ENCODE data around the gene LRRC47.

LRRC47 gene

GRCh38 chr1:3762151-3762872 lies 34.0 kb downstream of the LRRC47 start:
- Histone ChIP-seq H3K27me3 (ENCODE audit: low read depth, low read length) (peaks cover 17% of the 10 kb centered on the region), H2AFZ (ENCODE audit: low read depth, low read length) (no peak overlapping the region), H3K9ac (ENCODE audit: low read length) (no peak overlapping the region), H3K36me3 (replicated peaks; ENCODE audit: low read depth, low read length) (no peaks in the 10 kb centered on the region), H3K27ac (ENCODE audit: low read length) (no peak overlapping the region), H4K20me1 (ENCODE audit: insufficient read depth, low read length) (no peaks in the 10 kb centered on the region), H3K4me1 (ENCODE audit: low read length) (no peaks in the 10 kb centered on the region), H3K9me3 (ENCODE audit: insufficient read depth, low read length) (no peaks in the 10 kb centered on the region), H3K4me3 (ENCODE audit: low read length) (no peak overlapping the region), H3K4me2 (ENCODE audit: low read length) (no peak overlapping the region), H3K79me2 (ENCODE audit: low read length) (no peaks in the 10 kb centered on the region)
- TF ChIP-seq EZH2phosphoT487 (IDR thresholded peaks at IDR 0.05; ENCODE audit: low read depth), result no peak
- TF ChIP-seq, protein P1, sequence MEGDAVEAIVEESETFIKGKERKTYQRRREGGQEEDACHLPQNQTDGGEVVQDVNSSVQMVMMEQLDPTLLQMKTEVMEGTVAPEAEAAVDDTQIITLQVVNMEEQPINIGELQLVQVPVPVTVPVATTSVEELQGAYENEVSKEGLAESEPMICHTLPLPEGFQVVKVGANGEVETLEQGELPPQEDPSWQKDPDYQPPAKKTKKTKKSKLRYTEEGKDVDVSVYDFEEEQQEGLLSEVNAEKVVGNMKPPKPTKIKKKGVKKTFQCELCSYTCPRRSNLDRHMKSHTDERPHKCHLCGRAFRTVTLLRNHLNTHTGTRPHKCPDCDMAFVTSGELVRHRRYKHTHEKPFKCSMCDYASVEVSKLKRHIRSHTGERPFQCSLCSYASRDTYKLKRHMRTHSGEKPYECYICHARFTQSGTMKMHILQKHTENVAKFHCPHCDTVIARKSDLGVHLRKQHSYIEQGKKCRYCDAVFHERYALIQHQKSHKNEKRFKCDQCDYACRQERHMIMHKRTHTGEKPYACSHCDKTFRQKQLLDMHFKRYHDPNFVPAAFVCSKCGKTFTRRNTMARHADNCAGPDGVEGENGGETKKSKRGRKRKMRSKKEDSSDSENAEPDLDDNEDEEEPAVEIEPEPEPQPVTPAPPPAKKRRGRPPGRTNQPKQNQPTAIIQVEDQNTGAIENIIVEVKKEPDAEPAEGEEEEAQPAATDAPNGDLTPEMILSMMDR (IDR thresholded peaks at IDR 0.05; ENCODE audit: low read depth, low read length), result no peak

GRCh38 chr1:3761296-3762010 lies 34.8 kb downstream of the LRRC47 start:
- Histone ChIP-seq H3K4me1 (ENCODE audit: low read length) (no peaks in the 10 kb centered on the region), H3K9me3 (ENCODE audit: insufficient read depth, low read length) (no peaks in the 10 kb centered on the region), H3K4me3 (ENCODE audit: low read length) (no peak overlapping the region), H4K20me1 (ENCODE audit: insufficient read depth, low read length) (no peaks in the 10 kb centered on the region), H3K9ac (ENCODE audit: low read length) (no peak overlapping the region), H3K27me3 (ENCODE audit: low read depth, low read length) (peaks cover 17% of the 10 kb centered on the region), H3K4me2 (ENCODE audit: low read length) (no peak overlapping the region), H3K27ac (ENCODE audit: low read length) (no peak overlapping the region), H3K36me3 (replicated peaks; ENCODE audit: low read depth, low read length) (no peaks in the 10 kb centered on the region), H3K79me2 (ENCODE audit: low read length) (no peaks in the 10 kb centered on the region), H2AFZ (ENCODE audit: low read depth, low read length) (no peak overlapping the region)
- TF ChIP-seq, protein P1 (IDR thresholded peaks at IDR 0.05; ENCODE audit: low read depth, low read length), result no peak
- no peak for TF ChIP-seq EZH2phosphoT487 (IDR thresholded peaks at IDR 0.05; ENCODE audit: low read depth)

- no peaks in the 10 kb centered on the region for H3K4me1 ChIP-seq (ENCODE audit: low read length)
- no peaks in the 10 kb centered on the region for H4K20me1 ChIP-seq (ENCODE audit: insufficient read depth, low read length)
- no peak overlapping the region for H3K27ac ChIP-seq (ENCODE audit: low read length)
- no peaks in the 10 kb centered on the region for H3K9me3 ChIP-seq (ENCODE audit: insufficient read depth, low read length)
- no peak overlapping the region for H3K4me2 ChIP-seq (ENCODE audit: low read length)
- no peak overlapping the region for H3K4me3 ChIP-seq (ENCODE audit: low read length)
- H2AFZ ChIP-seq (ENCODE audit: low read depth, low read length), result no peak overlapping the region
- H3K27me3 ChIP-seq (ENCODE audit: low read depth, low read length), result peaks cover 13% of the 10 kb centered on the region
- H3K9ac ChIP-seq (ENCODE audit: low read length), result no peak overlapping the region
- no peaks in the 10 kb centered on the region for H3K36me3 ChIP-seq (replicated peaks; ENCODE audit: low read depth, low read length)
- TF ChIP-seq, protein P1 (IDR thresholded peaks at IDR 0.05; ENCODE audit: low read depth, low read length), result no peak
- TF ChIP-seq EZH2phosphoT487 (IDR thresholded peaks at IDR 0.05; ENCODE audit: low read depth), result no peak
- H3K79me2 ChIP-seq (ENCODE audit: low read length), result no peaks in the 10 kb centered on the region
These were observed 36.5 kb downstream of the LRRC47 start for GRCh38 chr1:3759796-3760195.

DNA sequence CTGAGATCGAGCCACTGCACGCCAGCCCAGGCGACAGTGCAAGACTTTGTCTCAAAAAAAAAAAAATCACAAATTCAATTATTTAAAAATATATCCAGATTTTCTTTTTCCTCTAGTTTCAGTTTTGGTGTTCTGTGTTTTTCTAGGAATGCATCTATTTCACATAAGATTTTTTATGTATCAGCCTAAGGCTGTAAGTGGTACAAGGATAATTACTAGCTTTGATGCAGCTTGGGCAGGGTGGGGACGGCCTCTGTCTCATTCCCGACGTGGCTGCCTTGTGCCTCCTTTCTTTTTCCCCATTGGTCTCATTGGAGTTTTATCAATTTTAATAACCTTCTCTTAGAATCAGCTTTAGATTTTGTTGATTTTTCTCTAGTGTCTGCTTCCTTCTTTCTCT lies 37.1 kb downstream of the LRRC47 start:
- Histone ChIP-seq H3K9ac (ENCODE audit: low read length) (no peak overlapping the region), H3K27me3 (ENCODE audit: low read depth, low read length) (peaks cover 13% of the 10 kb centered on the region), H3K4me1 (ENCODE audit: low read length) (no peaks in the 10 kb centered on the region)

More for the DNA sequence above, 37.1 kb downstream of the LRRC47 start:
- H3K27ac ChIP-seq (ENCODE audit: low read length), result no peak overlapping the region
- no peaks in the 10 kb centered on the region for H3K9me3 ChIP-seq (ENCODE audit: insufficient read depth, low read length)
- no peaks in the 10 kb centered on the region for H3K36me3 ChIP-seq (replicated peaks; ENCODE audit: low read depth, low read length)
- TF ChIP-seq EZH2phosphoT487 (IDR thresholded peaks at IDR 0.05; ENCODE audit: low read depth), result no peak
- TF ChIP-seq, protein P1 (IDR thresholded peaks at IDR 0.05; ENCODE audit: low read depth, low read length), result no peak
- no peaks in the 10 kb centered on the region for H4K20me1 ChIP-seq (ENCODE audit: insufficient read depth, low read length)
- no peak overlapping the region for H3K4me3 ChIP-seq (ENCODE audit: low read length)
- no peak overlapping the region for H3K4me2 ChIP-seq (ENCODE audit: low read length)
- H2AFZ ChIP-seq (ENCODE audit: low read depth, low read length), result no peak overlapping the region
- H3K79me2 ChIP-seq (ENCODE audit: low read length), result no peaks in the 10 kb centered on the region

Measured in OCI-LY3 (cell line).